ENCODE data around the gene SPATA20.

The SPATA20 gene

DNA sequence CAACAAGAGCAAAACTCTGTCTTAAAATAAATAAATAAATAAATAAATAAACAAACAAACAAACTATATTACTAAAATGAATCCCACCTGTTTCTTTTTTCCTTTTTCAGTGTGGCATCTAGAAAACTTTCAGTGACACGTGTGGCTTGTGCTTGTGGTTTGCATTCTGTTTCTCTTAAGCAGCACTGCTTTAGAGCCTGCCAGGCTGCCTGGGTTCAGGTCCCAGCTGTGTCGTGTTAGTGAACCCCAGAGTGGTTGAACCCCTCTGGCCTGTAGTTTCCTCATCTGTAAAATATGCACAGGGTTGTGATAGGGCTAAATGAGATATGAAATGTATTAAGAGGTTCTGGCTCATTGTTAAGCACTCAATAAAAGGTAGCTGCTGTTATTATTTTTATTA is 26.5 kb upstream of the SPATA20 start:
- no peak for DNase-seq (ENCODE audit: low spot score)

DNA sequence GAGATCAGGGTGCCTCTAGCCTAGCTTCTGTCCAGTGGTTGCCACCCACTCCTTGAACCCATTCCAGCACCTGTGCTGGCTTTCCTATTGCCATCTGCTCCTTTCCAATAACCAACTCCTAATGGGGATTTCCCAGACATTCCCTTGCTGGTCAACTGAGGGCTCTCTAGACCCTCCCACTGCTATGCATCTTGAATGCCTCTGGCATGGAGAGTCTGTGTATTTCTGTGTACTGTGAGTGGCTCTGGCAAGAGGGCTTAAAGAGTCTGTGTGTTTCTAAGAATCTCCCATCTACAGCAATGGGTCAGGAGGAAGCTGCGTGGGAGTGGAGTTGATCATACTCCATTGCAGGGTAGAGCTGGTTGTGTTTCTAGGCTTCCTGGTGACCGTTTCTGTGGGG is 25.5 kb upstream of the SPATA20 start:
- DNase-seq (ENCODE audit: low spot score) = no peak

DNA sequence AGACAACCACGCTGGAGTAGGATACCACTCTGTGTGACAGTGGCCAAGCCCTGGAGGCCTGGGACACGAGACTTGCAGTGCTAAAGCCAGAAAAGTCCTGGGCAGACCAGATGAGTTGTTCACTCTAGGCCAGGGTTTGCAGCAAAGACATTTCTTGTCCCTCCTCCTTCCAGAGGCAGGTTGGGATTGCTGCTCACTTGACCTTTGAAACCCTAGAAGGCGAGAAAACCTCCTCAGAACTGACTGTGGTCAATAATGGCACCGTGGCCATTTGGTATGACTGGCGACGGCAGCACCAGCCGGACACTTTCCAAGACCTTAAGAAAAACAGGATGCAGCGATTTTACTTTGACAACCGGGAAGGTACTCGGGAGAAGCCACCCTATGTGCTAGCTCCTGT is 24.2 kb upstream of the SPATA20 start:
- DNase-seq (ENCODE audit: low spot score) = no peak

DNA sequence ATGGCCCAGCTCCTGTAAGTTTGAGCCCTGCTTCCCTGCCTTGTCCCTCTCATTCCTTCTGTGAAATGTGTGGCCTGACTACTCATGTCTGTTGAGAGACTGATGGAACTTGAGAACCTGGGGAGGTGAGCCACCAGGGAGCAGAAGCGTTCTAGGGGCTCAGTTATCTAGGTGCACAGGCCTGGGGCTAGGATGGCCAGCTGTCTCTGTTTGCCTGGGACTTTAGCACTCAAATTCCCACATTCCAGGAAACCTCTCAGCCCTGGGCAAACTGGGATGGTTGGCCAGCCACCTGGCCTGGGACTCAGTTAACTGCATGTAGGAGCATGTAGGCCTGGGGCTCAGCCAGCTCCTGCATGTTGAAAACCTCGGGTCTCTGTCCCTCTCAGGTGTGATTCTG is 23.8 kb upstream of the SPATA20 start:
- no peak for DNase-seq (ENCODE audit: low spot score)

DNA sequence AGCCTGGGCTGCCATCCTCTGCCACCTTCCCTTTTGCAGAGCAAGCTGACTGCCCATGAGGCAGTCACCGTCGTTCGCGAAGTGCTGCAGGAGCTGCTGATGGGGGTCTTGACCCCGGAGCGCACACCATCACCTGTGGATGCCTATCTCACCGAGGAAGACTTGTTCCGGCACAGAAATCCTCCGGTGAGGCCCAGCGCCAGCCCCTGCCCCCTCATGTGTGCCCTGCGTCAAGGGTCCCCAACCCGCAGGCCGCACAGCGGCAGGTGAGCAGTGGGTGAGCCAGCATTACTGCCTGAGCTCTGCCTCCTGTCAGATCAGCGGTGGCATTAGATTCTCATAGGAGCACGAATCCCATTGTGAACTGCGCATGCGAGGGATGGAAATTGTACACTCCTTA is 22.1 kb upstream of the SPATA20 start:
- no peak for DNase-seq (ENCODE audit: low spot score)

DNA sequence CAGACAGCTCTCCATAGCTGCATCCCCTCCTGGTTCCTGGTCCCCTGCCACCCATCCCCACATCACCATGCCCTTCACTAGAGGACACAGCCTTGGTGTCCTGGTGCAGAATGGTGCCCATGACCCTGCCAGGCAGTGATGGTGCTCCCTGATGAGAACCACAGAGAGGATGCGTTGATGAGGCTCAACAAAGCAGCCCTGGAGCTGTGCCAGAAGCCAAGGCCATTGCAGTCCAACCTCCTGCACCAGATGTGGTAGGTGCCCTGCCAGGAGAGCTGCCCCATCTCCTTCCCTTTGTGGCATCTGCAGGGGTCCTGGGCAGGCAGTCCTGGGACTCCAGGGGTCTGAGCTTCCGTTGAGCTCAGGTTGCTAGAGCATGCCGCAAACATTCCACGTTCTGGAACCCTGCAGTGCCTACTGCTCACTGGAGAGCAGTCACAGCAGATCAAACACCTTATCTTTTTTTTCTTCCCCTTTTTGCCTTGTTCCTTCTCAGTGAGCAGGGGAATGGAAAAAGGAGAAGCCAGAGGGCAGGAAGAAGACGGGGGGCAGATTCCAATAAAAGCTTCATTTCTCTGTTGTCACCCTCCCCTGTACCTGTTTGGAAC is 19.7 kb upstream of the SPATA20 start:
- no peak for DNase-seq (ENCODE audit: low spot score)

DNA sequence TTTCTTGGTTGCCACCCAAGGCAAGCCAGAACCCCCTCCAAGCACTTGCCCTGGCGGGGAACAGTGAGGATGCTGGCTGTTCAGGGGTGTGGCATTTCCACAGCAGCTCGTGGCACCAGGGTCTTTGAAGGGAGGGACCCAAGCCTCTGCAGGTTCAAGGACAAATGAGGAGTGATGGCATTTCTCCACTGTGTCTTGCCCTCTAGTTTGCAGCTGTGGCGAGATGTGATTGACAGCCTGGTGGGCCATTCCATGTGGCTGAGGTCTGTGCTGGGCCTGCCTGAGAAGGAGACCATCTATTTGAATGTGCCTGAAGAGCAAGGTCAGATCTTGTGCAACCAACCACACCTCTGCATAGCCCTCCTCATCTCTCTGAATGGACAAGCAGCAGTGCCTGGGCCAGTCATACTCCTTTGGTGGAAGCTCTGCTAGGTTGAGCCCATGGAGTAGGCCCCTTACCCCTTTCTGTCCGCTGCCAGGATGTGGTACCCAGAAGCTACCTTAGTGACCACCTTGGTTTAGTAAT is 19.0 kb upstream of the SPATA20 start:
- DNase-seq (ENCODE audit: low spot score) = no peak

DNA sequence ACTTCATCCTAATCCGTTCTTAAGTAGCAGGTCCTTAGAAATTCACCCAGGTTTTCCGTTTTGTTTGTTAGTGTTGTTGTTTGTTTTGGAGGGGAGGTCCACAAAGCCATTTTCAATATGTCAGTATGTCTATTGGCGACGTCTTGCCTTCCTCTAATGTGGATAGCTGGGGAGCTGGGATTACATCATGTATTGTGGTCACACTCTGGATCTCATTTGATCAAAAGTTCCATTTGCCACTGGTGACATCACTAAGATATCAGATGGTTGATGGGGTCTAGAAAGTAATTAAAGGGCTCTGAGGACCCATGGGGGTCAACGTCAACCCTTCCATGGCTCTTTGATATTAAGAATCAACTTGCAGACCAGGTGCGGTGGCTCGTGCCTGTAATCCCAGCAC is 17.1 kb upstream of the SPATA20 start:
- no peak for DNase-seq (ENCODE audit: low spot score)

DNA sequence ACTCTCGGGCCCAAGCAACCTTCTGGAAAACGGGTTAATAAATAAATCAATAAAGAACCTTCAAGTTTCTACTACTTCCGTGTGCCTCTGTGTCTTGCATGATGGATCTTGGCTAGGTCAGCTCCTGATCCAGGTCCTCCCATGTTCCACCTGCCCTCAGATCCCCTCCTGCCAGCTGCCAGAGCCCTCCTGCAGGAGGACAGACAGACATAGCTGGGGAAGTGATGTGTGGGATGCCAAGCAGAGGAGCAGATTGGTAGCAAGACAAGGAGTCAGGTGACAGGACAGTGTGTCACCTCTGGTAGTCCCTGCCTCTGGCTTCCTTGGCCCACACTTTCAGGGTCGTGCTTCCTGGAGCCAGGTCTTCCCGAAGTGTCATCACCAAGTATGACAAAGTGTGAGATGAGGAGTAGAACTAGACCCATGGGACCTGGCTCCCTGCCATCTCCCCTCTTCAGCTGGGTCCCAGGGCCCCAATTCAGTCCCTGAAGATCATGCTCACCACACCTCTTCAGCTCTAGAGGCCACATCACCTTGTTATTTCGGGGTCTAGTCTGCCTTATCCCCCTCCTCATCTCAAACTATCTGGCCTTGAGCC is 15.4 kb upstream of the SPATA20 start:
- no peak for DNase-seq (ENCODE audit: low spot score)

DNA sequence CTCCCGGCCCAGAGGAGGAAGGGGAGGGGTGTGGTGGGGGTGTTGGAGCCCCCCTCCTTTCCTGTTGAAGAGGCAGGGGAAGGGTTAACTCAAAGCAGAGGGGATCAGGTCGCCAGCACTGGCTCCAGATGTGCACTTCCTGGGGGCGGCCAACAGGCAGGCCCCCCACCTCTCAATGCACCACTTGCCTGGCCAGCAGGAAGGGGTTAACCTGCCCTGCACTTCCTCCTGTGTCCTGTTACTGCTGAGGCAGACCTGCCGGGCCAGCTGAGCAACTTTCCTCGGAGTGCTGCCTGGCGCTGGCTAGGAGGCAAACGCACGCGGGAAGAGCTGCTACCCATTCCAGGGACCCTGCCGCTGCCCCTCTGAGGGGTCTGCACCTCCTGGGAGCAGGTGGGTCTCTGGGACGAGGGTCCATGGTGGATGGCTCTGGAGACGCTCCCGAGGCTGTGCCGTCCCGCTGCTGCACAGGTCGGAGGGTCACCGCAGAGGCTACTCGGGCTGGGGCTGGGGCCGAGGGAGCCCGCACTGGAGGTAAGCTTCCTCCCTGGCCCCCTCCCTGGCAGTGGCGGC is 14.4 kb upstream of the SPATA20 start, which contains the start of gene EPN3:
Gene EPN3 (plus strand): TSS at position 284 of the 573 bp plus-strand sequence. CDS start 3,822 bp downstream, outside the sequence.
- DNase-seq (ENCODE audit: low spot score) = no peak

DNA sequence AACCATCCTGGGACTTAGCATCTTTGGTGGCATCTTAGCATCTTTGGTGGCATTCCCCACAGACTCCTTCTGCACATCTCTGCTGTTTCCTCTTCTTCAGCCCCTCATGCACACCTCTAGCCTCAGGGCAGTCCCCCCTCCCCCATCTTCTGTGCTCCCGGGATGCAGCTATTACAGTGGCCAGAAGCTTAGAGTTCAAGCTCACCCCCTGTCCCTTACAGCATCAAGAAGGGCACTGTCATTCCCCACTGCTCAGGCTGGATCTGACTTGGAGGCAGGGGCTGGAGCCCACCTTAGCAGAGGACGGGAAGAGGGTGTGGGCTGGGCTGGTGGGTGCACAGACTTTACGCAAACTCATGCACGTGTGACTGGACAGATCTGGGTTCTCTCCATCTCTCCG is 13.8 kb upstream of the SPATA20 start:
- DNase-seq (ENCODE audit: low spot score) = no peak

DNA sequence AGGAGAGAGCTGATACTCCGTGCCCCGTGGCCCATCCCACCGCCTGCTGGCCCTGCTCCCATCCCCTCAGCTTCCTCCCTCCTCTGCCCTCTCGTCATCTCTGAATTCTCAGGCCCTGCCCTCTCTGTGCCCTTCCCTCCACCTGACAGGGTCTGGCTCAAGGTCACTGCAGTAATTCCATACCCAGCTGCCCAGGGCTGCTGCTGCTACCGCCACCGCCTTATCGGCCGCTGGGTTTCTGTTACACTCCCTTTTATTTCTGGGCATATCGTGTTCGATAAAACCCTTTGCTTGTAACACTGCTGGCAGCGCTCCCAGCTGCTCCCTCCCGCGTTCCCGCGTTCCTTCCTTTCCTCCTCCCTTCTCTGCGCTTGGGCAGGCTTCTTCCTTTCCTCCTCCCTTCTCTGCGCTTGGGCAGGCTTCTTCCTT is 13.2 kb upstream of the SPATA20 start:
- DNase-seq (ENCODE audit: low spot score) = no peak

DNA sequence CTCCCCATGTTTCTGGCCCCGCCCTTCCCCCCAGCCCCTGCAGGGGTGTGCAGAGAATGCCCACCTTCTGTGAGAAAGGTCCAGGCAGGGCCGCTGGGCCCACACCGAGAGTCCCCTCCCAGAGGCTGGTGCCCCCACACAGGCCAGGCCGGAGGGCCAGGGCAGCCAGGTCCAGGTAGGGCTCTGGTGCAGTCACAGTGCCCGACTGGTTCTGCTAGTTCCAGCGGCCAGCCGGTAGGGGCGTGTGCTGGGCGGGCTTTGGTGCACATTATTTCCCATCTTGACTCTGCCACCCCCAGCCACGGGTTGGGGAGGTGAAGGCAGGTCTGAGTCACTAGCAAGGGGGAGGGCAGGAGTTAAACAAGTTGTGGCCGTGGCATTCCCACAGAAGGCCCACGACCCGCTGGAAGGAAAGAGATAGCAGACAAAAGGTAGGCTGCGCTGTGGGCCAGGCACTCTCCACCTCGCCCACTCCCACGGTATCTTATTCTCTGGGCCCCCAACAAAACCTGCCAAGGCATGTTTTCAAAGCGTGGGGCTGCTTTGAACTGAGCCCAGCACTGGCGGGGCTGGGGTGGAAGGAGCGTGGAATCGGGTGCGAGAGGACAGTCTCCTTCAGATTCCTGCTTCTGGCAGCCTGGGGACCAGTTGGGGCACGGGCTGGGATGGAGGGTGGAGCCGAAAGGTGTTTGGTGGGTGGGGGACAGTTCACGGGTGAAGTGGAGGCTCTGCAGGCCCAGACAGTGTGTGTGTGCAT is 12.6 kb upstream of the SPATA20 start:
- DNase-seq (ENCODE audit: low spot score) = no peak

DNA sequence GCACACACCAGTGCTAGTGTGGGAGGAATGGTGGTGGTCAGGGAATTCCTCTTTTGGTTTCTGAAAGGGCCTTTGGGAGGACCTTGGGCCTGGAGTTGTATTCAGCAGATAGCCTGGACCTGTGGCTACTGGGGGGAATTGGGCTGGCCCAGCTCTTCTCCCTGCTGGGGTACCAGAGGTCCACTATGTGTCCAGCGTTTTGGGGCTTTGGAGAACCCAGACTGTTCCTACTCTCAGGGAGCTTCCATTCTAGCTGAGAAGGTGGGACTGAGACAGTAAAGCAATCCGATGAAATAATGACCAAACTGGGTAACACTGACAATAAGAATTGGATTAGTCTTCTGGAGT is 12.0 kb upstream of the SPATA20 start:
- DNase-seq (ENCODE audit: low spot score) = no peak

DNA sequence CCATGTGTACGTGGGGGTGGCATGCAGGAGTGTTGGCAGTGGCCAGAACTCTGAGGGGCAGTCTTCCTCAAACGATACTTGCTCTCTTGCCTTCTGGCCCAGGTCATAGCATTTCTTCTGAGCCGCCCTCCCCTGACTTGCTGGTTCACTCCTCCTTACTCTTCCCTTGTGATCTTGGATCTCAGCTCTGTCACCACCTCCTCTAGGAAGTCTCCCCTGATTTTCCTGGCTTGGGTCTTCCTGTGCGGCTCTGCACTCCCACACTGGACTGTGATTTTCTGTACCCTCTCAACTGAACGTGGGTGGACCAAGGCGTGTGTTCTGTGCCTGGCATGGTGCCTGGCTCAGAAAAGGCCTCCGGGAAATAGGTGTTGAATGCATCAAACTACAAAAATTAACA is 11.6 kb upstream of the SPATA20 start:
- no peak for DNase-seq (ENCODE audit: low spot score)

DNA sequence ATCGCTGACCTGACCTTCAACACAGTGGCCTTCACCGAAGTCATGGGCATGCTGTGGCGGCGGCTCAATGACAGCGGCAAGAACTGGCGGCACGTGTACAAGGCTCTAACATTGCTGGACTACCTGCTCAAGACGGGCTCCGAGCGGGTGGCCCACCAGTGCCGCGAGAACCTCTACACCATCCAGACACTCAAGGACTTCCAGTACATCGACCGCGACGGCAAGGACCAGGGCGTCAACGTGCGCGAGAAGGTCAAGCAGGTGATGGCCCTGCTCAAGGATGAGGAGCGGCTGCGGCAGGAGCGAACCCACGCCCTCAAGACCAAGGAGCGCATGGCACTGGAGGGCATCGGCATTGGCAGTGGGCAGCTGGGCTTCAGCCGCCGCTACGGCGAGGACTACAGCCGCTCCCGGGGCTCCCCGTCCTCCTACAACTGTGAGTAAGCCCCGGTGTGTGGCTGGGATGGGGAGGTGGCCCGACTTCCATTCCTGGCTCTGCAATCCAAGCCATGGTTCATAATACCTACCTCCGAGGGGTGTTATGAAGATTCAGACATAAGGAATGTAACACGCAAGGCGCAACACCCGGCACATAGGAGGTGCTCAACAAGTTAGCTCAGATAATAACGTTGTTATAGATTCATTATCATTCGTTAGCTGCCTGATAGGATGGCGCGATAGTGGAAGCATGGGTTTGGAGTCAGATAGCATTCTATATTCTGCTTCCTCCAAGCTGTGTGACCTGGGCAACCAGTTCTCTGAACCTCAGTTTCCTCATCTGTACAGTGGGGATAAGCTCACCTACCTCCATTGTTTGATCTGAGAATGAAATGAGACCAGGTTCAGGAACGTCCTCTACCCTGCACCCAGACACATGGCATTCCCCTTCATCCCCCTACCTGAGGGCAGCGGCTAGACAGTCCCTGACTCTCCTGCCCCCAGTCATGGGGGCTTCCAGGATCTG is 10.0 kb upstream of the SPATA20 start:
- DNase-seq (ENCODE audit: low spot score) = no peak

DNA sequence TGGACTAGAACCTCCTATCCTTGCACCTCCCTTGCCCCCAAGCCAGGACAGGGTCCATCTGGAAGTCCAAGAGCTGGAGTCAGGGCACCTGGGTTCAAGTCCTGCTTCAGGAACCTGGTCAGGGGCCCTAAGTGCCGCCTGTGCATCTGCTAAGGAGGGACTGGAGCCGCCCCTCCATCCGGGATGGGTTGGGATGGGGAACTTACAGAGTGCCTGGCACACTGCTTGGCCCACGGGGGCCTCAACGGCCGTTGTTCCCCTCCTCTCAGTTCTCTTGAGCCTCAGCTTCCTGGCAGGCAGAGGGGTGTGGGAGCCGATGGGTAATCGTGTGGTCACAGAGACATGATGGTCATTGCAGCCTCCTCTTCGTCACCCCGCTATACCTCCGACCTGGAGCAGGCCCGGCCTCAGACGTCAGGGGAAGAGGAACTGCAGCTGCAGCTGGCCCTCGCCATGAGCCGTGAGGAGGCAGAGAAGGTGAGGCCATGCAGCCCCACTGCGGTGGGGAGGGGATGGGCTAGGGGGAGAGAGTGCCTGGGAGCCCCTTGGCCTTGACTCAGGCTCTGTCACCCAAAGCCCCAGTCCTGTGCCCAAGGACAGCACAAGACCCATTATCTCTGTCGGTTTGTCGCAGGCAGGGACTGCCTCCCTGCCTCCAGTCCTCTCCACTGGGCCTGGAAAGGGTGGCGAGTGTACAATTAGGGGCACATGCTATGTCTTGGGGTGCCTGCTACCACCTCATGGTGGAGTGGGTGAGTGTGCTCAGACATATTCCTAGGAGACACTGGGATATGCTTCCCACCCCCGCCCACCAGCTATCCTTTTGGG is 9.0 kb upstream of the SPATA20 start:
- DNase-seq (ENCODE audit: low spot score) = no peak

DNA sequence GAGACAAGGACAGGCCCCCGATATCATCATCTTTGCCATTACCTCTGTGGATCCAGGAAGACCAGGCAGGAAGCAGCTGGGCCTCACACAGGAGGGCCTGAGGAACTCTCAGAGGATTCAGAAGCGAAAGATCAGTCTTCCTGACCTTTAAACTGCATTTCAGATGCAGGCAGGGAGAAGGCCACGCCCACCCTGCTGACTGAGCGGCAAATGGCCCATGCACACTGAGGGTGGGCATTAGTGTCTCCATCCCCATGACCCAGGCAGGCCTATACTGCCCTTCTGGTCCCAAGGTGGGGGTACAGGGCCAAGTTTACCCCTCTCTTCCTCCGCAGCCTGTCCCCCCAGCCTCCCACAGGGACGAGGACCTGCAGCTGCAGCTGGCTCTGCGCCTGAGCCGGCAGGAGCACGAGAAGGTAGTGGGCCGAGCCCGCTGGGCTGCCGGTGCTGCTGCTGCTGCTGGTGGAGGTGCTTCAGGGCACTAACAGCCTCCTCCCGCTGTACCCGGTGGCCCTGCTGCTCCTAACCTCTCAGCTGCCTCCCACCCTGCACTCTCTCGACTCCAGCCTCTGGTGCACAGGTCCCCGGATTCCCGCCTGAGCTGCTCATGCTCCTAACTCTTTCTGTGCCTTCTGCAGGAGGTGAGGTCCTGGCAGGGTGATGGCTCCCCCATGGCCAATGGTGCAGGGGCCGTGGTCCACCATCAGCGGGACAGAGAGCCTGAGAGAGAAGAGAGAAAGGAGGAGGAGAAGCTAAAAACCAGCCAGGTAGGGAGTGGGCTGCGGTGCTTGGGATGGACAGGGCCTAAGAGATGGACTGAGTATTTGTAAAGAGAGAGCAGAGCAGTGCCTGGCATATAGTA is 8.2 kb upstream of the SPATA20 start:
- DNase-seq (ENCODE audit: low spot score) = no peak

DNA sequence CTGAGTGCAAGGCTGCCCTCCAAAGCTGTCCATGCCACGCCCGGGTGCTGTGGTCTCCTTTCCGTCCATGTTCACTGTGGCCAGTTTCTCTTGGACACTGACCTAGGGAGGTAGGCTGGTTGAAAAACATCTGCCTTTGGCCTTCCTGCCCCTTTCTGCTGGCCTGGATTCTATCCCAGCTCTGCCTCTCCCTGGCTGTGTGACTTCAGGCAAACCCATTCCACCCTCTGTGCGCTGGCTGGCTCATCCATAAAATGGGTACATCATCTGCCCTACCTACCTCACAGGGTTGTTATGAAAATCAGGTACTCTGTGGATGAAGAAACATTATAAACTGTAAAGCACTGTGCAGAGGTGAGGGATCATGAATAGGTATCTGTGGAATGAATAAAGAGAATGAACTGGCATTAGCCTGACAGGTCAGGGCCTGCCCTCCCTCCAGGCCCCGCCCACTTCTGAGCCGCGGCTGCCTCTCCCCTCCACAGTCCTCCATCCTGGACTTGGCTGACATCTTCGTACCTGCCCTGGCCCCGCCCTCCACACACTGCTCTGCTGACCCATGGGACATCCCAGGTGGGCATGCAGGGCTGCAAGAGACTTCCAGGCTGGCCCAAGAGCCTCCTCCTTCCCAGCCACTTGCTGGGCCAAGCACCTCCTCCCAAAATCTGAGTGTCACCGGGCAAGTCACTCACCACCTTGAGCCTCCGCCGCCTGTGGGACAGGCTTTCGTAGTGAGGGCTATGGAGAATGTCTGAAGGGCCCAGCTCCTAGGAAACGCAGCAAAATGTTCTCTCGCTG is 7.0 kb upstream of the SPATA20 start:
- DNase-seq (ENCODE audit: low spot score) = no peak
